ENCODE measurements around the gene CMTM3. TPM values are rescaled to one million over a fixed set of nuclear protein-coding genes. Genes with fewer than 3 reads are reported as not detected.

The CMTM3 gene
- total and polyA plus RNA-seq, 2 experiments from 2014 or later = 16.4 to 16.6 TPM

- H3K27me3 Mint-ChIP-seq (ENCODE audit: insufficient read depth, low read depth, poor library complexity) = no peaks in the 10 kb centered on the region
- Histone ChIP-seq H3K9me2 (ENCODE audit: insufficient read depth) (no peaks in the 10 kb centered on the region), H3K4me1 (ENCODE audit: insufficient read depth) (no peaks in the 10 kb centered on the region), H3K36me3 (ENCODE audit: insufficient read depth) (no peaks in the 10 kb centered on the region), H3K27ac (ENCODE audit: low read depth) (no peak overlapping the region), H3K27me3 (ENCODE audit: insufficient read depth) (no peaks in the 10 kb centered on the region), H3K4me2 (no peak overlapping the region), H2AFZ (no peak overlapping the region), H3K79me2 (replicated peaks; ENCODE audit: insufficient read depth) (no peaks in the 10 kb centered on the region), H3K4me3 (no peak overlapping the region), H3F3A (replicated peaks; ENCODE audit: low read depth) (no peaks in the 10 kb centered on the region), H4K20me1 (replicated peaks; ENCODE audit: insufficient read depth) (peaks cover 7% of the 10 kb centered on the region; the same call in 1 of the 2 replicates)
- H3K27ac Mint-ChIP-seq = no peak overlapping the region
- H3K4me1 Mint-ChIP-seq = no peaks in the 10 kb centered on the region
- no peaks in the 10 kb centered on the region for H3K9me3 Mint-ChIP-seq
- TF ChIP-seq STAT1 (IDR thresholded peaks at IDR 0.05; ENCODE audit: unreplicated experiment) (no peak), REST (IDR thresholded peaks at IDR 0.05; ENCODE audit: unreplicated experiment) (no peak), JUNB (IDR thresholded peaks at IDR 0.05; ENCODE audit: unreplicated experiment) (no peak), ZNF462 (CRISPR knock-in tag; IDR thresholded peaks at IDR 0.05) (no peak), CREB1 (CRISPR knock-in tag; IDR thresholded peaks at IDR 0.05; ENCODE audit: low read depth) (no peak), EZH2 (IDR thresholded peaks at IDR 0.05; ENCODE audit: low read depth, unreplicated experiment) (no peak), POLR2AphosphoS5 (IDR thresholded peaks at IDR 0.05; ENCODE audit: low read depth) (no peak), EZH2phosphoT487 (IDR thresholded peaks at IDR 0.05; ENCODE audit: unreplicated experiment) (no peak), CTCF (conservative IDR thresholded peaks at IDR 0.05; ENCODE audit: low read depth in 2 of 2) (no peak), NANOG (IDR thresholded peaks at IDR 0.05; ENCODE audit: borderline replicate concordance) (no peak), ZNF331 (CRISPR knock-in tag; IDR thresholded peaks at IDR 0.05; ENCODE audit: low read depth) (no peak), ZNF114 (CRISPR knock-in tag; IDR thresholded peaks at IDR 0.05) (no peak), ETS1 (IDR thresholded peaks at IDR 0.05) (no peak)
- no peak for ATAC-seq
- DNase-seq (ENCODE audit: low spot score) = no peak
- no peak overlapping the region for H3K4me3 Mint-ChIP-seq
- peaks cover 4% of the 10 kb centered on the region; the same call in 1 of the 3 replicates for H3K36me3 Mint-ChIP-seq (ENCODE audit: low read depth)
Observed at GRCh38 chr16:66568355-66568754, 36.1 kb upstream of the CMTM3 start.

All from GM23338 (cell line).